Mammary epithelial cell (primary cell): Measurements from ENCODE around the gene PREP.

ENCODE experiments used
- CTCF ChIP-seq, 2 donors: IDR thresholded peaks in 1 of 2; conservative IDR thresholded peaks in 1 of 2; 2 replicates each; pipeline ENCODE4 v1.5.1; 2011 to 2012; ENCODE audit warnings: inconsistent platforms in 2 of 2, low read length in 2 of 2, mild to moderate bottlenecking in 2 of 2, control low read depth in 1 of 2, low read depth in 1 of 2; ENCODE audit not compliant: insufficient read depth in 1 of 2; ENCODE audit errors: extremely low read depth in 1 of 2
- EZH2 ChIP-seq: IDR thresholded peaks from 2 replicates; pipeline ENCODE4 v1.6.1; 2012; ENCODE audit warnings: low read length, inconsistent platforms, borderline replicate concordance

- TF ChIP-seq CTCF (conservative IDR thresholded peaks at IDR 0.05 in 1 of 2, IDR thresholded peaks at IDR 0.05 in 1 of 2; ENCODE audit: extremely low read depth in 1 of 2, insufficient read depth in 1 of 2, low read depth in 1 of 2, low read length in 2 of 2) (no peak), EZH2 (no peak)
Measured at GRCh38 chr6:105310947-105311346, 91.9 kb downstream of the PREP start.
